Mammary epithelial cell (primary cell): ENCODE measurements around the gene LGR6.

Experiments
- CTCF ChIP-seq, 2 donors: IDR thresholded peaks in 1 of 2; conservative IDR thresholded peaks in 1 of 2; 2 replicates each; pipeline ENCODE4 v1.5.1; 2011 to 2012; ENCODE audit warnings: inconsistent platforms in 2 of 2, low read length in 2 of 2, mild to moderate bottlenecking in 2 of 2, control low read depth in 1 of 2, low read depth in 1 of 2; ENCODE audit not compliant: insufficient read depth in 1 of 2; ENCODE audit errors: extremely low read depth in 1 of 2
- EZH2 ChIP-seq: IDR thresholded peaks from 2 replicates; pipeline ENCODE4 v1.6.1; 2012; ENCODE audit warnings: low read length, inconsistent platforms, borderline replicate concordance

- no peak for TF ChIP-seq CTCF (conservative IDR thresholded peaks at IDR 0.05 in 1 of 2, IDR thresholded peaks at IDR 0.05 in 1 of 2; ENCODE audit: extremely low read depth in 1 of 2, insufficient read depth in 1 of 2, low read depth in 1 of 2, low read length in 2 of 2)
- no peak for TF ChIP-seq EZH2
Observed at GRCh38 chr1:202248861-202249260, 55.3 kb downstream of the LGR6 start.
